Astrocyte of the spinal cord (primary cell): Measurements from ENCODE around the gene SNX17.

ENCODE experiments used
- DNase-seq: peaks from one replicate; pipeline ENCODE4 v3.0.0; 2011; ENCODE audit warnings: low read depth, low spot score
- H3K4me3 ChIP-seq: 2 replicates; pipeline ENCODE4 v1.5.1; 2011; ENCODE audit warnings: low read depth, mild to moderate bottlenecking, low read length, moderate library complexity
- CTCF ChIP-seq: IDR thresholded peaks from 2 replicates; pipeline ENCODE4 v1.5.1; 2012; ENCODE audit warnings: low read depth, mild to moderate bottlenecking, low read length, inconsistent platforms
- in situ Hi-C: cut with HindIII; loops from 2 replicates; pipeline ENCODE4 v1.10.0; 2017; ENCODE audit warnings: low sequenced_read_pairs

The SNX17 gene

DNA sequence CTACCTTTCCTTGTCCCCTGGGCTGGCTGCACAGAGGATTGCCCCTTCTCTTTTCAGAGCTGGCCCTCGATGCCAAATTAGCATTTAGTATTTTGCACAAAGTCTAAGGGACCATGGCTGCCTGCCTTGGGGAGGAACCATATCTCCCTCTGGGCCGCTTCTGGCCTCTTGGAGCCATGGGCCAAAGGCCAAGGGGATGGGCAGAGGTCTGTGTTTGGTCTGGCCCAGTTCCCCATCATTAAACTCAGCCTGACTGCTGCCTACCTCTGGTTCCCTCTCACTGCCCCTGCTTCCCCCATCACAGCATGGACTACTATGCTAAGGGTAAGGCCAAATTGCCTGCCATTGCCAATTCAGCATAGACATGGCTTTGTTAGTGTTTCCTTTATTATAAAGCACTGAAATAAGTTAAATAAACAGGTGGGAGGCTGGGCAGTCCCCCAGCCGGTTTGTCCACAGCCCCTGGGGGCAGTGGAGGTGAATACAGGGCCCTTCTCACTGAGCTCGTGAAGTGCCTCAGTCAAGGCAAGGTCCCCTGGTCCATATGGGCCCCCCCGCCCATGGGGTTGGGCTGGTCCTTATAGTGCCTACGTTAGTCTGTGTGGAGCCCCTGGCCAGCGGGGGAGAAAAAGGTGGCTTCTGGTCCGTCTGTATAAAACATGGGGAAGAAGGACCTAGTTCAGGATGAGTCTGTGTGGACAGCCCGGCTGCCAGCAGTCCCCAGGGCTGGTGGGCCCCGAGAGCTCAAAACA, 6.6 kb downstream of the SNX17 start:
- in situ Hi-C loops, result no loop called here
- TF ChIP-seq CTCF, result no peak
- no peak for DNase-seq
- no peak overlapping the region for H3K4me3 ChIP-seq

GRCh38 chr2:27377618-27378095, 7.2 kb downstream of the SNX17 start:
- H3K4me3 ChIP-seq, result no peak overlapping the region
- TF ChIP-seq CTCF, result no peak
- no peak for DNase-seq
- in situ Hi-C loops, result no loop called here

DNA sequence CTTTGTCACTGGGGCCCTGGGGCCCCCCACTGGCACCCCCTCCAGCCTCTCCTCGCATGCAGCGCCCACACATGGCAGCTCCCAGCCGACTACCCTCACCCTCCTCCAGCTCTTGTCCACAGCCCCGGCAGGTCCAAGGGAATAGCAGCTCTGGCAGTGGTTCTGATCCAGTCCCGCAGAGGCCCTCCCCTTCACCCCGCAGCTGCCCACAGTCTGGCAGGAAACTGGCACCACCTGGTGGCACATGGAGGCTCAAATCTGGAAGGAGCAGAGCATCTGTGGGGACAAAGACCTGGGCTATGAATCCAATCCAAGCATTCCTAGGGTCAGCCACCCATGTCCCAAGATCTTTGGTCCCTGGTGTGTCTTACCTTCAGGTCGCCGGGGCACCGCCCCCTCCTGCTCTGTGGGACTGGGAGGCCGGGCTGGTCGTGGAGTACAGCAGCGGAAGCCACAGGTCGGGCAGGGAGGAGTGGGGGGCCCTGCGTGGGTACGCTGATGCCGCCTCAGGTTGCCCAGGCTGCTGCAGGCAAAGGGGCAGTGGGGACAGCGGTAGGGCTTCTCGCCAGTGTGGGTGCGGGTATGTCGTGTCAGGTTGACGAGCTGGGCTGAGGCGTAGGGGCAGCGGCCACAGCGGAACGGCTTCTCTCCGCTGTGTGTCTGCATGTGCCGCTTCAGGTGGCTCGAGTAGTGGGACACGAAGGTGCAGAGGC, 7.8 kb downstream of the SNX17 start:
- in situ Hi-C loops, result no loop called here
- peak; percentile 21 for TF ChIP-seq CTCF
- H3K4me3 ChIP-seq, result no peak overlapping the region
- no peak for DNase-seq

DNA sequence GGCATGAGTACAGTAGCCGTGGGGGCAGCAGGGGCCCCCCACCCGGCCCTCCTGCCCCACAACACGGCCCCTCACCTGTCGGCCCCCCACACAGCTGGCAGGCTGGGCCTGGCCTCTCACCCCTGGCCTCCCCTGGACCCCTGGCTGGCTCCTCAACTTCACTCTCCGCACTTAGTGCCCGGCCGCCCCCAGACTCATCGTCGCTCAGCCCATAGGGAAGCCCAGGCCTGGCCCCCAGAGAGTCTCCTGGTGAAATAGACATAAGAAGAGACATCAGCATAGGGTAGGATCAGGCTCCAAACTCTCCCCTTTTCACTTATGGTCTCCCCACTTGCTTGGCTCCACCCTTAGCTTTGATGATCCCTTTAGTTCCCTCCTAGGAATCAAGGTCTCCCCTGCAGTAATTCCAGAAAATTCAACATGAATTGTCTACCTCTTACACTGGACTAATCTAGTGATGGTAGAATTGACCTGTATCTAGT, 8.4 kb downstream of the SNX17 start:
- H3K4me3 ChIP-seq, result no peak overlapping the region
- in situ Hi-C loops, result no loop called here
- DNase-seq, result no peak
- TF ChIP-seq CTCF, result no peak

GRCh38 chr2:27379383-27379835, 9.0 kb downstream of the SNX17 start:
- in situ Hi-C loops, result no loop called here
- peak overlapping the region; percentile 86 for H3K4me3 ChIP-seq
- TF ChIP-seq CTCF, result no peak
- peak; percentile 22 for DNase-seq

DNA sequence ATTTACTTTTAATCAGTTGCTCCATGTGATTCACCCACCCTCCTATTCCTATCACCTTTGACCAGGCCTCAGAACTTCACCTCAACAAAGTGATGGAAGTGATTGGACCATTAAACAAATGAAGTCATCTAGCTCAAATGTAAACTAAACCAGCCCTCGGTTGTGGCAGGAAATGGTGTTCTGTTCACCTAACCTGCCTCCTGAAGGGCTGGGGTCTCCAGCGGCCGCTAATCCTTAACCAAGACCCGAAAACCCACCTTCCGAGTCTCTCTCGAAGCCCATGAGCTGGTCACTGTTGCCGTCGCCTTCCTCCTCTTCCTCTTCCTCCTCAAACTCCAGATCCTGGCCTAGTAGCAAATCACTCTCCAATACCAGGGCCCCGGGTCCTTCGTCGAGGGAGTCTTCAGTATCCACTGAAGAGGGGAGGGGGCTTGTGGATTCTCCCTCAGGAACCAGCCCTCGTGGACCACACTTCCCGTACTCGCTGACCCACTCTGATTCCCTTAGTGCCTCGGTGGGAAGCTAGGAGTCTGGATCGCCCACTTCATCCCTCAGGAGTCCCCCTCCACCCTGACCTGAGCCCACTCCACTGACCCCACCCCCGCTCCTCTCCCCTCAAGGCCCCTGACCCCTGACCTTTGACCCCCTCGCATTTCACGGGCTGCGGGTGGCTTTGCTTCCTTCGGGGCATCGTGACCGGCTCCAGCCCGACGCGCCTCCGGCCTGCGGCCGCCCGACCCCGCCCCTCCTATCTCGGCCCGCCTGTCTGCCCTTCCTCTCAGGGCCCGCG, 9.6 kb downstream of the SNX17 start:
- in situ Hi-C loops, result no loop called here
- TF ChIP-seq CTCF, result no peak
- DNase-seq, result peak; percentile 17
- H3K4me3 ChIP-seq, result peak overlapping the region; percentile 86
